Naive B cell (primary cell): ENCODE data around the gene SPTBN1. TPM values are rescaled to one million over a fixed set of nuclear protein-coding genes. Genes with fewer than 3 reads are reported as not detected.

Experiments used
- ATAC-seq, 2 donors: fragments of 150-1000 bp; cut with Tn5 transposase; 2 replicates each; pipeline ENCODE4 v1.10.0; 2021; ENCODE audit warnings: low read depth in 2 of 2, mild to moderate bottlenecking in 2 of 2, moderate library complexity in 2 of 2
- DNase-seq: peaks from one replicate; pipeline ENCODE4 v3.0.0; 2022
- H3K27ac Mint-ChIP-seq, 6 donors: one replicate each; pipeline ENCODE4 v1.8.0; 2020 to 2022; ENCODE audit warnings: mild to moderate bottlenecking in 6 of 6, mixed read lengths in 6 of 6, moderate library complexity in 5 of 6, inconsistent platforms in 2 of 6
- H3K27me3 Mint-ChIP-seq, 3 donors: one replicate each; pipeline ENCODE4 v1.8.0; 2021 to 2022; ENCODE audit warnings: mixed read lengths in 3 of 3, mild to moderate bottlenecking in 1 of 3
- H3K36me3 Mint-ChIP-seq, 2 donors: one replicate each; pipeline ENCODE4 v1.8.0; 2020 to 2022; ENCODE audit warnings: mixed read lengths in 2 of 2, inconsistent platforms in 1 of 2, mild to moderate bottlenecking in 1 of 2
- H3K4me1 Mint-ChIP-seq, 3 donors: one replicate each; pipeline ENCODE4 v1.8.0; 2020 to 2022; ENCODE audit warnings: mixed read lengths in 3 of 3, inconsistent platforms in 1 of 3, mild to moderate bottlenecking in 1 of 3, moderate library complexity in 1 of 3
- H3K4me3 Mint-ChIP-seq, 8 donors: one replicate each; pipeline ENCODE4 v1.8.0; 2020 to 2022; ENCODE audit warnings: mild to moderate bottlenecking in 8 of 8, mixed read lengths in 8 of 8, moderate library complexity in 8 of 8, inconsistent platforms in 2 of 8
- H3K9me3 Mint-ChIP-seq, 7 donors: one replicate each; pipeline ENCODE4 v1.8.0; 2020 to 2022; ENCODE audit warnings: mixed read lengths in 7 of 7, mild to moderate bottlenecking in 5 of 7, inconsistent platforms in 2 of 7, moderate library complexity in 1 of 7
- polyA plus RNA-seq, 6 donors: library from polyadenylated mRNA; unstranded; fragments of 300-500 nt; fragmentation: Illumina TruSeq; gene quantifications; one replicate each; pipeline ENCODE4 v1.2.3, GENCODE V29; 2021; ENCODE audit warnings: low read depth in 6 of 6

Gene SPTBN1
- polyA plus RNA-seq, 6 donors from 2014 or later: 4.1 to 72.6 (median 24.2) TPM

GRCh38 chr2:54595999-54596902, 140.1 kb downstream of the SPTBN1 start:
- Mint-ChIP-seq H3K27ac (peak overlapping the region; percentile 86 to 98 (median 96)), H3K27me3 (no peaks in the 10 kb centered on the region), H3K4me3 (peak overlapping the region; percentile 19 to 90 (median 84)), H3K9me3 (no peaks in the 10 kb centered on the region), H3K4me1 (peaks cover 60 to 93% (median 89%) of the 10 kb centered on the region in 3 donors), H3K36me3 (peaks cover 12 to 13% of the 10 kb centered on the region in 2 donors)
- peak in 1 of 2 donors; percentile 20 for ATAC-seq
- DNase-seq: no peak

- Mint-ChIP-seq H3K27ac (peak overlapping the region; percentile 81 to 98 (median 96)), H3K4me3 (peak overlapping the region; percentile 44 to 90 (median 82)), H3K4me1 (peaks cover 65 to 94% (median 91%) of the 10 kb centered on the region in 3 donors), H3K36me3 (peaks cover 12 to 13% of the 10 kb centered on the region in 2 donors), H3K27me3 (no peaks in the 10 kb centered on the region), H3K9me3 (no peaks in the 10 kb centered on the region)
- peak; percentile 30 to 34 for ATAC-seq
- no peak for DNase-seq
Observed at GRCh38 chr2:54597153-54597848, 141.2 kb downstream of the SPTBN1 start.

- no peaks in the 10 kb centered on the region for H3K9me3 Mint-ChIP-seq
- H3K4me3 Mint-ChIP-seq: peak overlapping the region in 2 of 8 donors; percentile 26 to 53
- H3K36me3 Mint-ChIP-seq: peaks cover 7 to 13% of the 10 kb centered on the region in 2 donors
- peaks cover 70 to 95% (median 91%) of the 10 kb centered on the region in 3 donors for H3K4me1 Mint-ChIP-seq
- no peaks in the 10 kb centered on the region for H3K27me3 Mint-ChIP-seq
- DNase-seq (no peak), ATAC-seq (no peak)
- peak overlapping the region in 4 of 6 donors; percentile 44 to 86 (median 47) for H3K27ac Mint-ChIP-seq
Observed at GRCh38 chr2:54598347-54599325, 142.5 kb downstream of the SPTBN1 start.

- Mint-ChIP-seq H3K27ac (peak overlapping the region in 2 of 6 donors; percentile 44 to 50), H3K27me3 (no peaks in the 10 kb centered on the region), H3K4me1 (peaks cover 71 to 95% (median 91%) of the 10 kb centered on the region in 3 donors), H3K4me3 (no peak overlapping the region), H3K36me3 (peaks cover 6 to 13% of the 10 kb centered on the region in 2 donors), H3K9me3 (no peaks in the 10 kb centered on the region)
- DNase-seq (no peak), ATAC-seq (no peak)
Observed at GRCh38 chr2:54599326-54599710, 143.2 kb downstream of the SPTBN1 start.

DNA sequence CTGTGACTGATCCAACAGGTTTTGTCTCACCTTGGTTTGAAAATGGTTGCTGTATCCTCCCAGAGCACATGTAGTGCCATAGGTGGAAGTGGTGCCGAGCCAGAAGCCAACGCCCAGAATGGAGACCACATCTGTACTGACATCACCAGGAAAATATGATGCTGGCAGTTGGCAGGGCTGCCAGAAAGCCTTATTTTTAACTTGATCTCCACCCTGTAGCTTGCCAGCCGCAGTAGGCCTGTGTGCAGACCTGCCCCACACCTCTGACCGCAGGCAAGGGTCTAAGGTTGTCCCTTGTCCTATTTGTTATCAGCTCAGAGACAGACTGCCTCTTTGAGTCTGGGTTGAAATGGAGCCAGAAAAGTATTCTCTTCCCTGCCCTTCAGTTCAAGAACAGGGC, 143.8 kb downstream of the SPTBN1 start:
- no peaks in the 10 kb centered on the region for H3K9me3 Mint-ChIP-seq
- peak overlapping the region in 1 of 8 donors; percentile 9 for H3K4me3 Mint-ChIP-seq
- ATAC-seq: no peak
- H3K36me3 Mint-ChIP-seq: peaks cover 6 to 13% of the 10 kb centered on the region in 2 donors
- peaks cover 73 to 96% (median 91%) of the 10 kb centered on the region in 3 donors for H3K4me1 Mint-ChIP-seq
- H3K27ac Mint-ChIP-seq: peak overlapping the region in 2 of 6 donors; percentile 10 to 54
- H3K27me3 Mint-ChIP-seq: no peaks in the 10 kb centered on the region
- no peak for DNase-seq

DNA sequence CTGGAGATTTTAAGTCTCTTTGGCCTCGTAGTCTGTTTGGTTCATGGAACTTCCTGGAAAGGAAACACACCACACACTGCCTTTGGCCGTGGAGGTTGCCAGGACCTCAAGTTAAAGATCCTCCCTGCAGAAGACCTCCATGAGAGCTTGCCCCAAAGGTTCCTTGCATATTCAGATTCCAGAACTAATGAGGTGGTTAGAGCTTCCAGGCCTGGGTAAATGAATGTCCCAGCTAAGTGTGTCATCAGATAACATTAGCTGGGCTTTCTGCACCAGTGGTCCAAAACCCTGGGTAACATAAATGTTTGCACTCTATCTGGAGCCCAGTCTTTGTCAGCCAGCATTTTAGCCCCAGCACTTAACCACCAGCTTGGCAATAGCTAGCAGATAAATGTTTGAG, 145.2 kb downstream of the SPTBN1 start:
- DNase-seq: no peak
- ATAC-seq: no peak

DNA sequence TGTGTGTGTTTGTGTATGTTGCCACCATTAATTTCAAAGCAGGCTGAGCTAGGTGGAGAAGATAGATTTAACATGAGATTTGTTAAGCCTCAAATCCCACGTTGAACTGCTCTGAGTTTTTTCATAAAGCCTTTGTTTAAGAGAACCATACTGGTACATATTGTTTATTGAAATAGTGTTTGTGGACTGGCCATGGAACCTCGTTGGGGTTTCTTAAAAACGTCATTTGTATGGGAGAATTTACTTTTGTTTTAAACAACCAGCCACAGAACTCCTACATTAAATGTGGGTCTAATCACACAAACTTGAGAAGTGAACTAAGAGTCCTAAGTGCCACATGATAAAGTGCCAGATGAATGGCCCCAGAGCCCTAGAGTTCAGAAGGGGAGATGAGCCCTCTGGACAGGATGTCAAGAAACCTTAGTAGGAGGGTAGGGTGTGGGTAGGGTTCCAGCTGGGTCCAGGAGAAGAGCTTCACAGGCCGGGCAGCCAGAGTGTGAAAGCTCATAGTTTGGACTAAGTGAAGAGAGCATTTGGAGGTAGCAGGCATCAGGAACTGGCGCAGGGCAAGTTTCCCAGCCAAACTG, 146.7 kb downstream of the SPTBN1 start:
- H3K9me3 Mint-ChIP-seq: no peaks in the 10 kb centered on the region
- peaks cover 72 to 88% (median 83%) of the 10 kb centered on the region in 3 donors for H3K4me1 Mint-ChIP-seq
- no peaks in the 10 kb centered on the region for H3K27me3 Mint-ChIP-seq
- H3K27ac Mint-ChIP-seq: peak overlapping the region; percentile 79 to 94 (median 85)
- peaks cover 7 to 13% of the 10 kb centered on the region in 2 donors for H3K36me3 Mint-ChIP-seq
- ATAC-seq (no peak), DNase-seq (no peak)
- H3K4me3 Mint-ChIP-seq: peak overlapping the region in 4 of 8 donors; percentile 1 to 71 (median 54)

More for the DNA sequence above, 145.2 kb downstream of the SPTBN1 start:
- H3K27ac Mint-ChIP-seq: peak overlapping the region in 5 of 6 donors; percentile 54 to 82 (median 79)
- H3K4me3 Mint-ChIP-seq: peak overlapping the region in 4 of 8 donors; percentile 28 to 69 (median 43)
- H3K4me1 Mint-ChIP-seq: peaks cover 78 to 96% (median 90%) of the 10 kb centered on the region in 3 donors
- no peaks in the 10 kb centered on the region for H3K9me3 Mint-ChIP-seq
- H3K36me3 Mint-ChIP-seq: peaks cover 6 to 13% of the 10 kb centered on the region in 2 donors
- no peaks in the 10 kb centered on the region for H3K27me3 Mint-ChIP-seq

GRCh38 chr2:54603357-54603756, 147.2 kb downstream of the SPTBN1 start:
- Mint-ChIP-seq H3K27me3 (no peaks in the 10 kb centered on the region), H3K9me3 (peaks cover 0 to 4% (median 0%) of the 10 kb centered on the region in 7 donors), H3K36me3 (peaks cover 12 to 13% of the 10 kb centered on the region in 2 donors), H3K27ac (peak overlapping the region; percentile 79 to 94 (median 85)), H3K4me1 (peaks cover 74 to 88% (median 85%) of the 10 kb centered on the region in 3 donors), H3K4me3 (peak overlapping the region in 5 of 8 donors; percentile 7 to 75 (median 44))
- ATAC-seq: peak in 1 of 2 donors; percentile 45
- no peak for DNase-seq

- DNase-seq (no peak), ATAC-seq (peak in 1 of 2 donors; percentile 27)
- Mint-ChIP-seq H3K27ac (peak overlapping the region; percentile 63 to 90 (median 82)), H3K4me1 (peaks cover 75 to 87% (median 85%) of the 10 kb centered on the region in 3 donors), H3K4me3 (peak overlapping the region in 4 of 8 donors; percentile 7 to 83 (median 54)), H3K9me3 (peaks cover 0 to 4% (median 0%) of the 10 kb centered on the region in 7 donors), H3K36me3 (peaks cover 13% of the 10 kb centered on the region in 2 donors), H3K27me3 (no peaks in the 10 kb centered on the region)
Observed at GRCh38 chr2:54603796-54604195, 147.7 kb downstream of the SPTBN1 start.

- ATAC-seq: peak; percentile 55
- peak overlapping the region; percentile 26 to 86 (median 64) for H3K4me3 Mint-ChIP-seq
- peaks cover 86 to 88% (median 88%) of the 10 kb centered on the region in 3 donors for H3K4me1 Mint-ChIP-seq
- no peak for DNase-seq
- peaks cover 0 to 4% (median 0%) of the 10 kb centered on the region in 7 donors for H3K9me3 Mint-ChIP-seq
- peak overlapping the region in 5 of 6 donors; percentile 32 to 95 (median 82) for H3K27ac Mint-ChIP-seq
- H3K27me3 Mint-ChIP-seq: no peaks in the 10 kb centered on the region
- H3K36me3 Mint-ChIP-seq: peaks cover 5 to 8% of the 10 kb centered on the region in 2 donors
Observed at GRCh38 chr2:54604871-54605270, 148.7 kb downstream of the SPTBN1 start.

DNA sequence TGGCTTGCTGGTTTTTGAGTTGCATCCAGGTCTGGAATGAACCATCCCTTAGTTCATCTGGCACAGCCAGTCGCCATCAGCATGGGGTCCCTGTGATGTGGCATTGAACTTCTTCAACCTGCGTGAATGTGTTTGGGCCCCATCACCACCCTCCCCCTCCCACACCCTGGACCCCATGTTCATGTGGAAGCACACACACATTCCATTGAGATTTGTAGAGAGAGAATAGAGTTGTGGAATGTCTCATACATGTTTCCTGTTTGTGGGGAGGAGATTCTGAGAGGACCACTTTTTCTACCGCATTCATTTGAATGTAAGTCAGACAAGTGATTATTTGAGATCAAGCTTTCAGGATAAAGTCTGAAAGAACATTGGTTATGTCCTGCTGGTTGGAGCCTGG, 149.7 kb downstream of the SPTBN1 start:
- Mint-ChIP-seq H3K4me1 (peaks cover 84 to 91% (median 90%) of the 10 kb centered on the region in 3 donors), H3K4me3 (peak overlapping the region in 5 of 8 donors; percentile 20 to 83 (median 50)), H3K36me3 (peaks cover 0 to 8% of the 10 kb centered on the region in 2 donors), H3K27me3 (no peaks in the 10 kb centered on the region), H3K9me3 (peaks cover 0 to 4% (median 0%) of the 10 kb centered on the region in 7 donors), H3K27ac (peak overlapping the region in 3 of 6 donors; percentile 17 to 69 (median 52))
- DNase-seq: no peak
- ATAC-seq: no peak
